Amygdala (tissue), 56 donors: ENCODE data around the gene IQGAP2.
"Not testable (repeated sequence)": the region's sequence is repeated elsewhere in the genome, so short reads cannot be mapped to it uniquely, and the experiment has no call there.

Experiments used
- DNase-seq, 56 donors: peaks; one replicate each; lab custom pipeline; 2025; lab: John Stamatoyannopoulos, UW

Gene IQGAP2, protein sequence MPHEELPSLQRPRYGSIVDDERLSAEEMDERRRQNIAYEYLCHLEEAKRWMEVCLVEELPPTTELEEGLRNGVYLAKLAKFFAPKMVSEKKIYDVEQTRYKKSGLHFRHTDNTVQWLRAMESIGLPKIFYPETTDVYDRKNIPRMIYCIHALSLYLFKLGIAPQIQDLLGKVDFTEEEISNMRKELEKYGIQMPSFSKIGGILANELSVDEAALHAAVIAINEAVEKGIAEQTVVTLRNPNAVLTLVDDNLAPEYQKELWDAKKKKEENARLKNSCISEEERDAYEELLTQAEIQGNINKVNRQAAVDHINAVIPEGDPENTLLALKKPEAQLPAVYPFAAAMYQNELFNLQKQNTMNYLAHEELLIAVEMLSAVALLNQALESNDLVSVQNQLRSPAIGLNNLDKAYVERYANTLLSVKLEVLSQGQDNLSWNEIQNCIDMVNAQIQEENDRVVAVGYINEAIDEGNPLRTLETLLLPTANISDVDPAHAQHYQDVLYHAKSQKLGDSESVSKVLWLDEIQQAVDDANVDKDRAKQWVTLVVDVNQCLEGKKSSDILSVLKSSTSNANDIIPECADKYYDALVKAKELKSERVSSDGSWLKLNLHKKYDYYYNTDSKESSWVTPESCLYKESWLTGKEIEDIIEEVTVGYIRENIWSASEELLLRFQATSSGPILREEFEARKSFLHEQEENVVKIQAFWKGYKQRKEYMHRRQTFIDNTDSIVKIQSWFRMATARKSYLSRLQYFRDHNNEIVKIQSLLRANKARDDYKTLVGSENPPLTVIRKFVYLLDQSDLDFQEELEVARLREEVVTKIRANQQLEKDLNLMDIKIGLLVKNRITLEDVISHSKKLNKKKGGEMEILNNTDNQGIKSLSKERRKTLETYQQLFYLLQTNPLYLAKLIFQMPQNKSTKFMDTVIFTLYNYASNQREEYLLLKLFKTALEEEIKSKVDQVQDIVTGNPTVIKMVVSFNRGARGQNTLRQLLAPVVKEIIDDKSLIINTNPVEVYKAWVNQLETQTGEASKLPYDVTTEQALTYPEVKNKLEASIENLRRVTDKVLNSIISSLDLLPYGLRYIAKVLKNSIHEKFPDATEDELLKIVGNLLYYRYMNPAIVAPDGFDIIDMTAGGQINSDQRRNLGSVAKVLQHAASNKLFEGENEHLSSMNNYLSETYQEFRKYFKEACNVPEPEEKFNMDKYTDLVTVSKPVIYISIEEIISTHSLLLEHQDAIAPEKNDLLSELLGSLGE (N-terminal part only)

GRCh38 chr5:76402886-76403765 is at the start of gene IQGAP2:
TSS of gene IQGAP2 (plus strand) at chr5:76403285. CDS start at chr5:76403546, 261 bp downstream.
- peak in 30 of 56 donors; percentile 2 to 55 (median 22) for DNase-seq

DNA sequence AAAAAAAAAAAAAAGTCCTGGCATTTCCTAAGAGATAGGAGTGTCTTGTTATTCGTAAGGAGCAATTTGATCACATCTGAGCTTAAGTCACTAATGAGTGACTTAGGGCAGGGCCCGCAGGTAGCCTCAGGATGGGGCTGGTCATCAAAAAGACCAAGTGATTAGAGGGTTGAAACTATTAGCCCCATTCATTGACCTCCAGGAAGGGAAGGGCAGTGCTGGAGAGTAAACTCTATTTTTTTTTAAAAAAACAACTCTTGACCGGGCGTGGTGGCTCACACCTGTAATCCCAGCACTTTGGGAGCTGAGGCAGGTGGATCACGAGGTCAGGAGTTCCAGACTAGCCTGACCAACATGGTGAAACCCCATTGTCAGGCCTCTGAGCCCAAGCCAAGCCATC is 46.2 kb upstream of the IQGAP2 start:
- no peak for DNase-seq

GRCh38 chr5:76363352-76364225 is 39.5 kb upstream of the IQGAP2 start:
- DNase-seq = no peak

- DNase-seq = no peak
Observed at GRCh38 chr5:76364226-76364589, 38.9 kb upstream of the IQGAP2 start.

DNA sequence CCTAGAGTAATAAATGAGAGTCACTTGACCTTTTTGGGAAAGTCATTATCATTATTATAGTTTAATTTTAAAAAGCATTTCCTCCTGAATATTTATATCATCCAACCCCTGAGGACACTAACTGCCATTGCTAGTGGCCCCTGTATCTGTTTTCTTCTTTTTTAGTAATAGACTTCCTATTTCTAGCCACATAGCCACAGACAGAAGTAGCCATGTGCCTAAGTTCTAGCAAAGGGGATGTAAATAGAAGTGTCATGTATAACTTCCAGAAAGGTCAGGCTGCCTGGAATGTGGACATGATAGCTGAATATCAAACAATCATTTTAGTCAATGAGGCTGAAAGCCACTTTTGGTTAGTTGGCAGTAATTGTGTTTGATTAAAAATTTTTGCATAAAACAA is 37.5 kb upstream of the IQGAP2 start:
- no peak for DNase-seq

GRCh38 chr5:76366596-76366995 is 36.5 kb upstream of the IQGAP2 start:
- DNase-seq = no peak

GRCh38 chr5:76367623-76368371 is 35.3 kb upstream of the IQGAP2 start:
- no peak for DNase-seq

- no peak for DNase-seq
Observed at GRCh38 chr5:76368941-76369340, 34.1 kb upstream of the IQGAP2 start.

DNA sequence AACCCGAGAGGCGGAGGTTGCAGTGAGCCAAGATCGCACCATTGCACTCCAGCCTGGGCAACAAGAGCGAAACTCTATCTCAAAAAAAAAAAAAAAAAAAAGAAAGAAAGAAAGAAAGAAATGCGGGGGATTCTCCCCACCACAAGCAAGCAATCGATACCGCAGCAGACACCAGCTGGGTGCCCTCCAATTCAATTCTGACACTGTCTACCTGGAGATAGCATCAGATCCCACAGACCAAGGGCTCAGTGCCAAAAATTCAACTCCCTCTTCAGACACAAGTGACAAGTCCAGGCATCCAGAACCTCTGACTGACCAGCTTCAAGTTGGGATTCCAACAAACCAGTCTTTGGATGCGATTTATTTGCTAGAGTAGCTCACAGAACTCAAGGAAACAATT is 33.4 kb upstream of the IQGAP2 start:
- DNase-seq = not testable (repeated sequence)

DNA sequence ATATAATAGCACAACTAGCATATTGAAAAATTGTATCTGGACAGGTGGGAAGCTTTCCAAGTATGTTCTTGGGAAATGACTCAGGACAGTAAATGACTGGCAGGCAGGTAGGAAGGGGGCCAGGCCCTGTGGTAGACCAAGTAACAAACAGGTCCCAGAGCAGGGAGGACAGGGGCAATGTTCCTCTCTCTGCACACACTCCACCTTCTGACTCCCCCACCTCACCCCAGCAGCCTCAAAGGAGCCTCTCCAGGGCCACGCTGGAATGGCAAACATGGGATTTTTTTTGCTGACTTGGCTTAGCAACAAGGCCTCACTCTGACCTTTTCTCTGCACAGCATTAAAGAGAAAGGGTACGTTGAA is 31.1 kb upstream of the IQGAP2 start:
- DNase-seq = no peak

DNA sequence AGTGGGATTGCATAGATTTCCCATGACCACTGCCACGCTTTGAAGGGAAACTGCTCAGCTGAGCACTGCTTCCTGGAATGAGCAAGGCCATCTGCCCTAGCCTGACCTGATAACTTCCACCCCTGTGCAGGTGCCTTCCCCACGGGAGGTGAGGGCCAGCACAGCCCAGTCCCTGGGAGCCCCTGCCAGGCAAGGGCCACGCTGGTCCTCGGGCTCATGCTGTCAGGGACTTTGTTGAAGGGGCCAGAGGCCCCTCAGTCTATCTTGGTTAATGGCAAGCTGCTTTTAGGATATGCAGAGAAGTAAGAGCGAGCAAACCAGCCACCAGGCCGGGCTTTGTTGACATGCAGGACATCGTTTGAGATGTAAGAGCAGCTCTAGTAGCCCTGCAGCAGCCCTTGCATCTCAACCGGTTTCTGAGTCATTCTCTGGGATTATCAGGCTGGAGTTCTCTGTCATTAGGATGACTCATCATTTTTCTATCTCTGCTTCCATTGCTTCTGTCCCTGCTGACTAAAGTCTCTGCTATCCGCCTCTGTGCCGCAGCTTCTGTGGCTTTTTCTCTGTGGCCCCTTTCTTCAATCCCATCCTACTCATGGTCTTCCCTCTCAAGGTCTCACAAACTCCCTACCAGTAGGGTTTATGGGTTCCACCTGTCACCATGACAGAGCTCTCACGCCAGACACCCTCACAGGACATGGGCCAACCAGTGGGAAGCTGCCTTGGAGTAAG is 30.6 kb upstream of the IQGAP2 start:
- DNase-seq = peak in 3 of 56 donors; percentile 1 to 10 (median 2)

GRCh38 chr5:76376148-76376865 is 26.8 kb upstream of the IQGAP2 start:
- no peak for DNase-seq

- DNase-seq = no peak
Observed at GRCh38 chr5:76376866-76377230, 26.2 kb upstream of the IQGAP2 start.

DNA sequence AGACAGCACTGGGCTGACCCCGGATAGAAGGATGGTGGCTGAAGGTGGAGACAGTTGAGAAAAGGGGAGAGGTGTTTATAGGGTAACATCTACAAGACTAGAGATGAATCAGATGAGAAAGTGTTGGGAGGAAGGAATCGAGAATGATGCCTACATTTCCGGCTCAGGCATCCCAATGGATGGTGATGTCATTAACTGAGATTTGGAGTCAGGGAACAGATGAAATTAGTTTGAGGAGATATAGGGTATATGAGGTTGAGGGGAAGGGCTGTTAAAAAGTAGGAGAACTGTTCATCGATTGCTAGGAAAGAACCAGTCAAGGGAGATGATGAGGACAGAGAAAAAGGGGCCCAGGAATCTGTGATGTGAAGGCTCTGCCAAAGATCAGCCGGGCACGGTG is 24.7 kb upstream of the IQGAP2 start:
- DNase-seq = no peak

GRCh38 chr5:76379316-76379715 is 23.8 kb upstream of the IQGAP2 start:
- no peak for DNase-seq

- no peak for DNase-seq
Observed at GRCh38 chr5:76379855-76380254, 23.2 kb upstream of the IQGAP2 start.
